Superior temporal gyrus (tissue), 1 donor: ENCODE results near the gene CRYGD.

Source experiments
- DNase-seq: peaks from one replicate; pipeline ENCODE4 v3.0.0-alpha.2; 2016; ENCODE audit errors: extremely low spot score

The CRYGD gene

DNA sequence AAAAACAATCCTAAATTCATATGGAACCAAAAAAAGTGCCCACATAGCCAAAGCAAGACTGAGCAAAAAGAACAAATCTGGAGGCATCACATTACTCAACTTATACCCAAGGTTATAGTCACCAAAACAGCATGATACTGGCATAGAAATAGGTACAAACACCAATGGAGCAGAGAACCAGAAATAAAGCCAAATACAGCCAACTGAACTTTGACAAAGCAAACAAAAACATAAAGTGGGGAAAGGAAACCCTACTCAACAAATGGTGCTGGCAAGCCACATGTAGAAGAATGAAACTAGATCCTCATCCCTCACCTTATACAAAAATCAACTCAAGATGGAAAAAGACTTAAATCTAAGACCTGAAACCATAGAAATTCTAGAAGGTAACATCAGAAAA lies 40.5 kb downstream of the CRYGD start:
- no peak for DNase-seq

DNA sequence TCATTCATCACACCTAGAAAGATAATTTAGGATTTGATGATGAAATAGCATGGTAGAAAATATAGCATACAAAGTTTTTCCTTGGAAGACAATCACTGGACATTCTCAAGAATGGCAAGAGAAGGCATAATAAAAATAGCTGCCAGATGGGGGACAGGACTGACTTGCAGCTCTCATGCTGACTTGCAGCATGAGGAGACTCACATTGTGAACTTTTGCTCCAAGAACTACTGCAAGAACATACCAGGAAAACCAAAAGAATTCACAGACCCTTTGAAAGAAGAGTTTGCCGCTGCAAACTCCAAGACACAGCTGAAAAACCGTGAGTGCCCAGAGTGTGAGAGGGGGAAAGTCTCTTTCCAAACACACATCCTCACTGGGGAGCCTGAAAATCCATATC lies 47.0 kb downstream of the CRYGD start:
- peak; percentile 47 for DNase-seq

DNA sequence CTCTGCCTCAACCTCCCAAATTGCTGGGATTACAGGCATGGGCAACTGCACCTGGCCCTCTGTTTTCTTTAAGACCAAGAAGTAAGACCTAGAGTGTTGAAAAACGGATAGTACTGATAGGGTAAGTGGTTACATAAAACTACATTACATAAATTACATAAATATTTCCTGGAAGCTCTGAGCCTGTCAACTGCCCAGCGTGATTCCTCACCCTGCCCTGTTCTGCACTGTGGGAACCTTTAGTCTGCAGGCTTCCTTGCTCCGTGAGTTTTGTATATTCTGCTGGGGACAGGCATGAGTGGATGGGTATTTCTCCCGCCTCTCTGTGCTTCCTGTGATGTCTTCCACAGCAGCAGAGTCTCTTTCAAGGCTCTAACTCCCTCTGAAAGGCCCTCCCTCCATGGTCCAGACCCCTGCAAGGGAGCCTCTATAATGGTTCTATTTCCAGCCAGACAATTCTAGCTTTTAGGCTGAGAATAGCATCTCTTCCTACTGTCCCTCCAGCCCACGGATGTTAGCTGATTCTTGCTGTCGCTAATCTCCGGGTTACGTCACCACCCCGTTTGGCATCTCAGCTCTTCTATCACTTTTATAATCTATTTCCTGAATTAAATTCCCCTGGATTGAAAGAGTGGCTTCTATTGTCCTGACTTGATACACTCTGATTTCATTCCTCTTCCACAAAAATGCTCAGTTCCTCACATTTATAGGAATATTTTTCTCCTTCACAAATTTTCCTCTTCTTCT lies 49.5 kb downstream of the CRYGD start:
- DNase-seq = peak; percentile 44

DNA sequence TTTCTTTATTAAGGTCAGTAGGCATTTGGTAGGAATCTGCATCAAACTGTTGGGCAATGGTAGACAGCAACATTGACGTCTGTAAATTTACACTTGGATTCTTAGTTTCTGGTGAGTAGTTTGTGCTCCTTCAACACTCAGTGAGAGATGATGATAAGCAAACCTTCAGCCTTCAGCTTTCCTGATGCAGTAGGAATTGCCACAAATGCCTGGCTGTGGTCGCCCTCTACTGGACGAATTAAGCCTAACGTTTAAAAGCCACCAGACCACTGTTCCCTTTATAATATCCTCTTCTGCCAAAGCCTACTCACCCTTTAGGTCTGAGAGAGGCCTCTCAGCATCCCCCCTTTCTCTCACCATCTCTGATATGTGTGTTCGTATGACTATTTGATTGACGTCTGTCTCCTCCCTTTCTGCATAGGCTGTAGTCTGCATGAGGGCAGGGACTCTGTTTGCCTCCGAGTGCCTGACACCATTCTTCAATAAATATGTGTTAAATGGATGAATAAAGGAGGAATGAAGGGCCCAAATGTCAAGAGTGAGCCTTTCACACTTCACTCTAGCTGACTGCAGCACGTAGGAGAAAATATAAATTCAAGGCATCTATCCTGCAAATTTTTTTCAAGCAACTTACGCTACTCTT lies 52.0 kb downstream of the CRYGD start:
- peak; percentile 86 for DNase-seq
